ENCODE results near the gene HEG1.

HEG1 gene

DNA sequence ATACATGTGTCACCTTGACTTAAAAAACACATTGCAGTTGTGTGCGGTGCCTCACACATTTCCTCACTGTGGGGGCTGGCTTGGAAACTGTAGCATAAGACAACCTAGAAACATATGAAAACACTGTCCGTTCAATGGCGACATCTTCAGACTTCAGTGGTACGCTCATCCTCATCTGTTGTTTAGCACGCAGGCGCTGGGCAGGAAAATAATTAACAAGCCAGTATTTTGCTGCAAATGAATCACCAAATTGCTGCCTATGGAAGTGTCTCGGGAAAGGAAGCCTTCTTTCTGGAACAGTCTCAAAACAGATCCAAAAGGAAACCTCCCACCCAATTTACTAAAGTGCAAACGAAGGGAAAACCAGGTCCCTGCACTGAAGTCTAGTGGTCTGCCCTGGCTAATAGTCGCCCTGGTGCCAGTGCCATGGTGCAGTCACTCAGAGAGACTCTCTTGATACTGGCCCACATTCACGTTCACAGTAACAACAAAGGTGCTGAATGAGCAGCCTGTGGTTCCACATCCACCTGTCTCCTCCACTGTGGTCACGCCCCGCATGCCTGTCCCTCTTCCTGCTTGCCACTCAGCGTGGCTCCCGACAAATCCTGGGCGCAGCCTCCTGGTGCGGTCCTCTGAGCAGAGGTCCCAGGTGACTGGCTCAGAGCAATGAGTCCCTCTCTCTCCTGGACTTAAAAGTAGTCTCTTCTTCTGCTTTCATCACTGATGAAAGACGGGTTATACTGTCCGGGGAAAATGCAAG lies 85.7 kb downstream of the HEG1 start:
- Histone ChIP-seq H3K4me1 (ENCODE audit: insufficient read depth, poor library complexity, severe bottlenecking) (no peaks in the 10 kb centered on the region), H3K4me3 (ENCODE audit: severe bottlenecking) (no peak overlapping the region), H3K36me3 (ENCODE audit: low read depth) (peaks cover 29% of the 10 kb centered on the region), H3K27me3 (ENCODE audit: insufficient read depth, poor library complexity, severe bottlenecking) (no peaks in the 10 kb centered on the region), H3K27ac (ENCODE audit: poor library complexity, severe bottlenecking) (no peak overlapping the region), H3K9me3 (ENCODE audit: severe bottlenecking) (no peaks in the 10 kb centered on the region)
- TF ChIP-seq CTCF (IDR thresholded peaks at IDR 0.05; ENCODE audit: poor library complexity, severe bottlenecking) = no peak
- no peak for DNase-seq (ENCODE audit: low spot score)
- no peak for ATAC-seq (ENCODE audit: low read depth)

- H3K4me3 ChIP-seq (ENCODE audit: severe bottlenecking) = no peak overlapping the region
- no peak overlapping the region for H3K27ac ChIP-seq (ENCODE audit: poor library complexity, severe bottlenecking)
- no peaks in the 10 kb centered on the region for H3K27me3 ChIP-seq (ENCODE audit: insufficient read depth, poor library complexity, severe bottlenecking)
- DNase-seq (ENCODE audit: low spot score) (no peak), ATAC-seq (ENCODE audit: low read depth) (no peak)
- TF ChIP-seq CTCF (IDR thresholded peaks at IDR 0.05; ENCODE audit: poor library complexity, severe bottlenecking) = no peak
- no peaks in the 10 kb centered on the region for H3K9me3 ChIP-seq (ENCODE audit: severe bottlenecking)
- peaks cover 26% of the 10 kb centered on the region for H3K36me3 ChIP-seq (ENCODE audit: low read depth)
- no peaks in the 10 kb centered on the region for H3K4me1 ChIP-seq (ENCODE audit: insufficient read depth, poor library complexity, severe bottlenecking)
Observed at GRCh38 chr3:124969190-124969589, 86.6 kb downstream of the HEG1 start.

GRCh38 chr3:124967964-124968363 lies 87.8 kb downstream of the HEG1 start:
- H3K27me3 ChIP-seq (ENCODE audit: insufficient read depth, poor library complexity, severe bottlenecking) = no peaks in the 10 kb centered on the region
- H3K9me3 ChIP-seq (ENCODE audit: severe bottlenecking) = no peaks in the 10 kb centered on the region
- peaks cover 17% of the 10 kb centered on the region for H3K36me3 ChIP-seq (ENCODE audit: low read depth)
- DNase-seq (ENCODE audit: low spot score) = no peak
- no peak for ATAC-seq (ENCODE audit: low read depth)
- no peak for TF ChIP-seq CTCF (IDR thresholded peaks at IDR 0.05; ENCODE audit: poor library complexity, severe bottlenecking)
- no peak overlapping the region for H3K27ac ChIP-seq (ENCODE audit: poor library complexity, severe bottlenecking)
- H3K4me1 ChIP-seq (ENCODE audit: insufficient read depth, poor library complexity, severe bottlenecking) = no peaks in the 10 kb centered on the region
- no peak overlapping the region for H3K4me3 ChIP-seq (ENCODE audit: severe bottlenecking)

GRCh38 chr3:124966521-124967445 lies 89.0 kb downstream of the HEG1 start:
- no peak for TF ChIP-seq CTCF (IDR thresholded peaks at IDR 0.05; ENCODE audit: poor library complexity, severe bottlenecking)
- Histone ChIP-seq H3K4me3 (ENCODE audit: severe bottlenecking) (no peak overlapping the region), H3K4me1 (ENCODE audit: insufficient read depth, poor library complexity, severe bottlenecking) (no peaks in the 10 kb centered on the region), H3K27ac (ENCODE audit: poor library complexity, severe bottlenecking) (no peak overlapping the region), H3K9me3 (ENCODE audit: severe bottlenecking) (no peaks in the 10 kb centered on the region), H3K27me3 (ENCODE audit: insufficient read depth, poor library complexity, severe bottlenecking) (no peaks in the 10 kb centered on the region), H3K36me3 (ENCODE audit: low read depth) (peaks cover 10% of the 10 kb centered on the region; the same call in 1 of the 2 replicates)
- ATAC-seq (ENCODE audit: low read depth) (no peak), DNase-seq (ENCODE audit: low spot score) (no peak)

Measured in RWPE2 (cell line).